ENCODE results near the gene MAD2L1BP. TPM values are rescaled to one million over a fixed set of nuclear protein-coding genes. Genes with fewer than 3 reads are reported as not detected.
A peak's percentile ranks its signal among the peaks of the same experiment; 100 is the strongest.
"Not testable (repeated sequence)": the region's sequence is repeated elsewhere in the genome, so short reads cannot be mapped to it uniquely, and the experiment has no call there.

Gene MAD2L1BP, protein sequence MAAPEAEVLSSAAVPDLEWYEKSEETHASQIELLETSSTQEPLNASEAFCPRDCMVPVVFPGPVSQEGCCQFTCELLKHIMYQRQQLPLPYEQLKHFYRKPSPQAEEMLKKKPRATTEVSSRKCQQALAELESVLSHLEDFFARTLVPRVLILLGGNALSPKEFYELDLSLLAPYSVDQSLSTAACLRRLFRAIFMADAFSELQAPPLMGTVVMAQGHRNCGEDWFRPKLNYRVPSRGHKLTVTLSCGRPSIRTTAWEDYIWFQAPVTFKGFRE
- total RNA-seq: 10 to 100 TPM; 20.8 to 31.1 (median 27.7) TPM

DNA sequence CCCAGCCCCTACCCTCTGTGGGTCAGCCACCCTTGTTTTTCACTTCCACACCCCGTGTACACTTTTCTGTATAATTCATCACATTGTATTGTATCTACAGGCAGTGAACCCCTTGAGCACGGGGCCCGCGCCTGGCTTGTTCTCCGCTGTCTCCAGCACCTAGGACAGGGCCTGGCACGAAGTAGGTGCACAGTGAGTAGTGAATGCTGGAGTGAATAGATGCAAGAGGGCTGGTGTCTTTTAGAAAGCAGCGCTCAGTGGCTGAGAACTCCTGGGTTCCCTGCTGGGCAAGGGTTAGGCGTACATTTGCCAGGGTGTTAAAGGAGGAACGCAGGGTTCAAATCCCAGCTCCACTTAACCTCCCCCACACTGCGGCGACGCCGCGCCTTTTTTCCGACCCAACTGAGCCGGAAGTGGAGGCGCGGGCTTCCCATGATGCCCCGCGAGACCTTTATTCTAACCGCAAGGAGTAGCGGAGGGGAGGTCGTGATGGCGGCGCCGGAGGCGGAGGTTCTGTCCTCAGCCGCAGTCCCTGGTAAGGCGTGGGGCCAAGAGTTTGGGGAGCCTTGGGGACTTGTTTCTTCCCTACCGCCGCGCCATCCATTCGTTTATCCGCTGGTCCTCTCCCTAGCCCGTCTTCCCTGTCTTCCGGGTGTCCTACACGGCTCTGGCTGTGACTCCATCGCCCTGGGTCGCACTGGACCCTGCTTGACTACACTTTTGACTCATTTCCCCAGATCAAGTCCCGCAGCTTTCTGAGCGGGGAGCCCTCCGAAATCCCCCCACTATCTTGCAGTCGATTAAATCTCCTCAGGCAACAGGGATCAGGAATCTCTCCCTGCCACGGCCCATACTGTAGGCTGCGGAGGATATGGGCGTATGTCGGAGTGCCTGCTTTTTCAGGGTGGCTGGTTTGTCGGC is at the start of gene MAD2L1BP:
Gene MAD2L1BP (plus strand): TSS at position 454 of the 921 bp plus-strand sequence. CDS start 36 bp downstream, at position 490.
- intact Hi-C loops (cut with DNase I; ENCODE audit: low total_unique reads): no loop called here
- TF ChIP-seq, protein P1, sequence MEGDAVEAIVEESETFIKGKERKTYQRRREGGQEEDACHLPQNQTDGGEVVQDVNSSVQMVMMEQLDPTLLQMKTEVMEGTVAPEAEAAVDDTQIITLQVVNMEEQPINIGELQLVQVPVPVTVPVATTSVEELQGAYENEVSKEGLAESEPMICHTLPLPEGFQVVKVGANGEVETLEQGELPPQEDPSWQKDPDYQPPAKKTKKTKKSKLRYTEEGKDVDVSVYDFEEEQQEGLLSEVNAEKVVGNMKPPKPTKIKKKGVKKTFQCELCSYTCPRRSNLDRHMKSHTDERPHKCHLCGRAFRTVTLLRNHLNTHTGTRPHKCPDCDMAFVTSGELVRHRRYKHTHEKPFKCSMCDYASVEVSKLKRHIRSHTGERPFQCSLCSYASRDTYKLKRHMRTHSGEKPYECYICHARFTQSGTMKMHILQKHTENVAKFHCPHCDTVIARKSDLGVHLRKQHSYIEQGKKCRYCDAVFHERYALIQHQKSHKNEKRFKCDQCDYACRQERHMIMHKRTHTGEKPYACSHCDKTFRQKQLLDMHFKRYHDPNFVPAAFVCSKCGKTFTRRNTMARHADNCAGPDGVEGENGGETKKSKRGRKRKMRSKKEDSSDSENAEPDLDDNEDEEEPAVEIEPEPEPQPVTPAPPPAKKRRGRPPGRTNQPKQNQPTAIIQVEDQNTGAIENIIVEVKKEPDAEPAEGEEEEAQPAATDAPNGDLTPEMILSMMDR (IDR thresholded peaks at IDR 0.05): no peak
- TF ChIP-seq POLR2A (IDR thresholded peaks at IDR 0.05): no peak
- 2 to 4% methylated on average over 36 to 48 of the region's 48 CpGs for WGBS, 2 donors
- H3K4me3 ChIP-seq (ENCODE audit: low read depth, poor library complexity, severe bottlenecking): peak within 1 kb of the TSS; percentile 56
- DNase-seq (ENCODE audit: low spot score in 2 of 2): peak; percentile 73 to 96

DNA sequence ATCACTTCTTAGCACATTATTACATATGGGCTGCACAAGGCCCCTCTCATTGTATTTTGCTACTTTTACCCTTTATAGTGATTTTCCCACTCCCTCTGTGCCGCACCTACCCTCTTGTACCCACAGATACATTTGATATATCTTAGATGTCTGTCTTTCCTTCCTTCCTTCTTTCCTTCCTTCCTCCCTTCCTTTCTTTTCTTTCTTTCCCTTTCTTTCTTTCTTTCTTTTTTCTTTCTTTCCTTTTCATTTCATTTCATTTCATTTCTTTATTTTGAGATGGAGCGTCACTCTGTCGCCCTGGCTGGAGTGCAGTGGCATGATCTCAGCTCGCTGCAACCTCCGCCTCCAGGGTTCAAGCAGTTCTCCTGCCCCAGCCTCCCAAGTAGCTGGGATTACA is 47.4 kb upstream of the MAD2L1BP start:
- no peak overlapping the region for H3K4me3 ChIP-seq (ENCODE audit: low read depth, poor library complexity, severe bottlenecking)
- DNase-seq (ENCODE audit: low spot score in 2 of 2): no peak
- TF ChIP-seq, protein P1 (IDR thresholded peaks at IDR 0.05): no peak
- no peak for TF ChIP-seq POLR2A (IDR thresholded peaks at IDR 0.05)
- intact Hi-C loops (cut with DNase I; ENCODE audit: low total_unique reads): no loop called here
- WGBS, 2 donors: 96 to 97% methylated on average over 5 of the region's 5 CpGs

DNA sequence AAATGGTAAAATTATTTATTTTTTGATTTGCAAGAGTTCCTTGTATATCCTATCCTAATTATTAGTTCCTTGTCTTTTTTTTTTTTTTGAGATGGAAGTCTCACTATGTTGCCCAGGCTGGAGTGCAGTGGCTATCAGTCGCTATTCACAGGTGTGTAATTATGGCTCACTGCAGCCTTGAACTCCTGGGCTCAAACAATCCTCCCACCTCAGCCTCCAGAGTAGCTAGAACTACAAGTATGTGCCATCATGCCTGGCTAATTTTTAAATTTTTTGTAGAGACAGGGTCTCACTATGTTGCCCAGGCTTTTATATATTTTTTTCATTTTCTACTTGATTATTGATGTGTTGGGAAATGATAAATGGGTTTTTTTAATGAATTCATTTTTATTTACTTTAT is 46.1 kb upstream of the MAD2L1BP start:
- DNase-seq (ENCODE audit: low spot score in 2 of 2); H3K4me3 ChIP-seq (ENCODE audit: low read depth, poor library complexity, severe bottlenecking); intact Hi-C loops (cut with DNase I; ENCODE audit: low total_unique reads): not testable (repeated sequence)
- 100% methylated on average over 1 of the region's 1 CpG for WGBS, 2 donors

DNA sequence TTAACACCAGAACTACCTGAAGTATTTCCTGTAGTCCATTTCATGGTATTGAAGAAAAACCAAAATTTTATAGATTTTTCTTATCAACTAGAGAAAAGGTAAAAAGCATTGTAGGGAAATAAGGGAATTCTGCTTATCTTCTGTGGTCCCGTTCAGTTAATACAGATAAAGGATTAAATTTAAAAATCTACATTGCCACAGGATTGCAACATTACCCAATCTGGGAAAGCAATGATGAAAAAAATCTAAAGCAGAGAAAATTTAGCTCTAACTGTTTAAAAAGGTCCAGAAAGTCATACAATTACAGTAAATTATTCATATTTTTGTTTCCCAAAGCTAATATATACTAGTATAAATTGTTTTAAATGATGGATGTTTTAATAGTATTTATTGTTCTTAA is 41.7 kb upstream of the MAD2L1BP start:
- no peak for DNase-seq (ENCODE audit: low spot score in 2 of 2)
- no peak for TF ChIP-seq POLR2A (IDR thresholded peaks at IDR 0.05)
- TF ChIP-seq, protein P1 (IDR thresholded peaks at IDR 0.05): no peak
- no peak overlapping the region for H3K4me3 ChIP-seq (ENCODE audit: low read depth, poor library complexity, severe bottlenecking)
- WGBS, 2 donors: 84 to 96% methylated on average over 1 of the region's 1 CpG
- intact Hi-C loops (cut with DNase I; ENCODE audit: low total_unique reads): no loop called here

DNA sequence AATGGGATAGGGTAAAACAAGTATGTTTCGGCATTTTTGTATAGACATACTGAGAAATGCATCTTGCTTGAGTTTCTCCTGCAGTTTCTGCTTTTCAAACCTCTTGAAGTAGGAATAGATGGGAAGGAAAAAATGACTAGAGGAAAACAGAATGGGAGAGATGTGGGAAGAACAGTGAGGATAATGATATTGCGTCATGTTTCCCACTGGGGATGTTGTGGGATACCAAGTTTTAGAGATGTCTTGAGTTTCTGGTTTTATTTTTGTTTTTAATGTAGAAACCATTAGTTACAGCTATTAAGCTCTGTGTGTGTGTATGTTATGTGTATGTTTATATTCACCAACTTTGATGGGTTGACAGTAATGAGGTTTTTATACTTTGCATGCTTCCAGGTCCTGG is 35.0 kb upstream of the MAD2L1BP start:
- TF ChIP-seq, protein P1 (IDR thresholded peaks at IDR 0.05): no peak
- TF ChIP-seq POLR2A (IDR thresholded peaks at IDR 0.05): no peak
- DNase-seq (ENCODE audit: low spot score in 2 of 2): no peak
- H3K4me3 ChIP-seq (ENCODE audit: low read depth, poor library complexity, severe bottlenecking): no peak overlapping the region
- WGBS, 2 donors: 95 to 96% methylated on average over 2 of the region's 2 CpGs
- intact Hi-C loops (cut with DNase I; ENCODE audit: low total_unique reads): no loop called here

DNA sequence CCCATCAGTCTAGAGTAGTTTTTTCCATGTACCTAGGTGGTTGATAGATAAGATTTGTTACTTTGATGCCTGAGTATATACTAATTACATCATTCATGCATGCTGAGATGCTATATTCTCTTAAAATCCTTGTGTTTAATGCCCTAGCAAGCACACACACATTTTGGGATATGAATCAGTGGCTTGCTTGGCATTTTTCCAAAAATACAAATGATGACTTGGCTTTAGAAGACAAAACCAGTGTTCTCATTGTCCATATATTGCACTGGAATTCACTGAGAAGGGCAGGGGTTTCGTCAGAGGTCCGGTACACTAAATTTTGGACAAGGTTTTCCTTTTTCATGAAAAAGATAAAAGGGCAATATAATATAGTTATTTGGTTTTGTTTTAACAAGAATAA is 31.5 kb upstream of the MAD2L1BP start:
- DNase-seq (ENCODE audit: low spot score in 2 of 2): no peak
- 92 to 94% methylated on average over 2 of the region's 2 CpGs for WGBS, 2 donors
- intact Hi-C loops (cut with DNase I; ENCODE audit: low total_unique reads): no loop called here
- TF ChIP-seq, protein P1 (IDR thresholded peaks at IDR 0.05): no peak
- TF ChIP-seq POLR2A (IDR thresholded peaks at IDR 0.05): no peak
- no peak overlapping the region for H3K4me3 ChIP-seq (ENCODE audit: low read depth, poor library complexity, severe bottlenecking)
